ENCODE data around the gene SUOX.

SUOX gene

DNA sequence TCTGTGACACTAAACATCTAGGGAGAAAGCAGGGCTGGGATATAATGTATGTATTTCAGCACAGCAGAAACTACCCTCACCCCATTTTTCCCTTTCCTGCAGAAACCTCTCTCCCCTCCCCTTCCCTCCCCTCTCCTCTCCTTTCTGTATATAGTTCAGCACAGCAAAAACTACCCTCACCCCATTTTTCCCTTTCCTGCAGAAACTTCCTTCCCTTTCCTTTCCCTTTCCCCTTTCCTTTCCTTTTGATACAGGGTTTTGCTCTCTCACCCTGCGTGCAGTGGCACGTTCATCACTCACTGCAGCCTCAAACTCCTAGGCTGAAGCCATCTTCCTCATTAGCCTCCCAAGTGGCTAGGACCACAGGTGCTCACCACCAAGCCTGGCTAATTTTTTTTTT lies 33.3 kb upstream of the SUOX start:
- Histone ChIP-seq H3K27me3 (ENCODE audit: insufficient read depth, poor library complexity, severe bottlenecking) (no peaks in the 10 kb centered on the region), H3K4me1 (ENCODE audit: insufficient read depth, poor library complexity, severe bottlenecking) (peaks cover 9% of the 10 kb centered on the region), H3K9me3 (ENCODE audit: severe bottlenecking) (no peaks in the 10 kb centered on the region), H3K4me3 (ENCODE audit: severe bottlenecking) (no peak overlapping the region), H3K27ac (ENCODE audit: poor library complexity, severe bottlenecking) (no peak overlapping the region), H3K36me3 (ENCODE audit: low read depth) (peaks cover 12% of the 10 kb centered on the region)
- no peak for TF ChIP-seq CTCF (IDR thresholded peaks at IDR 0.05; ENCODE audit: poor library complexity, severe bottlenecking)
- DNase-seq (ENCODE audit: low spot score): no peak
- ATAC-seq (ENCODE audit: low read depth): no peak

DNA sequence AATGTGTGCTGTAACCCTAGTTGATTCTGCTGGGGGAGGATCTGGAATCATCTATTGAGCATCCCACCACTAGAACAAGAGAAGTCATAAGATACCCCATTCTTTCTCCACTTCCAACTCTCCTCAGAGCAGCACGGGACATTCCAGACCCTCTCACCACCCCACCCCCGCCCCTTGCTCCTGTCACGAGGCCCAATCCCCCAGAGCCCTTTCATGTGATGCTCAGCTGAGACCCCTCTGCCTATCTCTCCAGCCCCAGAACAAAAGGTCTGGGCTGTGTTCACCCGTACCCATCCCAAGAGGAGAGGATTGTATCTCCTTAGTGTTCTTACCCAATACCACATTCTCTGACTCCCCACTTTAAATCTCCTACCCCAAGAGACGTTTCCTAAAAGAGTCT lies 31.8 kb upstream of the SUOX start:
- no peaks in the 10 kb centered on the region for H3K9me3 ChIP-seq (ENCODE audit: severe bottlenecking)
- peaks cover 9% of the 10 kb centered on the region for H3K4me1 ChIP-seq (ENCODE audit: insufficient read depth, poor library complexity, severe bottlenecking)
- no peak overlapping the region for H3K27ac ChIP-seq (ENCODE audit: poor library complexity, severe bottlenecking)
- TF ChIP-seq CTCF (IDR thresholded peaks at IDR 0.05; ENCODE audit: poor library complexity, severe bottlenecking): no peak
- no peak for DNase-seq (ENCODE audit: low spot score)
- peaks cover 24% of the 10 kb centered on the region for H3K36me3 ChIP-seq (ENCODE audit: low read depth)
- H3K4me3 ChIP-seq (ENCODE audit: severe bottlenecking): no peak overlapping the region
- no peak for ATAC-seq (ENCODE audit: low read depth)
- no peaks in the 10 kb centered on the region for H3K27me3 ChIP-seq (ENCODE audit: insufficient read depth, poor library complexity, severe bottlenecking)

- no peak for DNase-seq (ENCODE audit: low spot score)
- ATAC-seq (ENCODE audit: low read depth): no peak
These were observed 31.1 kb upstream of the SUOX start, which contains the start of gene PMEL for GRCh38 chr12:55965941-55966407. TSS of gene PMEL (minus strand) at chr12:55966042. CDS start at chr12:55966011, 31 bp downstream.

GRCh38 chr12:55966408-55967281 lies 30.4 kb upstream of the SUOX start, which contains the start of gene CDK2:
TSS of gene CDK2 (plus strand) at chr12:55966830. CDS start at chr12:55967009, 179 bp downstream.
- peak; percentile 85 for ATAC-seq (ENCODE audit: low read depth)
- peaks cover 31% of the 10 kb centered on the region for H3K36me3 ChIP-seq (ENCODE audit: low read depth)
- H3K27me3 ChIP-seq (ENCODE audit: insufficient read depth, poor library complexity, severe bottlenecking): no peaks in the 10 kb centered on the region
- TF ChIP-seq CTCF (IDR thresholded peaks at IDR 0.05; ENCODE audit: poor library complexity, severe bottlenecking): no peak
- H3K4me3 ChIP-seq (ENCODE audit: severe bottlenecking): peak within 1 kb of the TSS; percentile 92
- DNase-seq (ENCODE audit: low spot score): peak; percentile 91
- H3K4me1 ChIP-seq (ENCODE audit: insufficient read depth, poor library complexity, severe bottlenecking): peaks cover 12% of the 10 kb centered on the region
- H3K27ac ChIP-seq (ENCODE audit: poor library complexity, severe bottlenecking): peak within 1 kb of the TSS; percentile 57
- no peaks in the 10 kb centered on the region for H3K9me3 ChIP-seq (ENCODE audit: severe bottlenecking)

More at GRCh38 chr12:55965941-55966407, 31.1 kb upstream of the SUOX start, which contains the start of gene PMEL:
- TF ChIP-seq CTCF (IDR thresholded peaks at IDR 0.05; ENCODE audit: poor library complexity, severe bottlenecking): no peak
- peak within 1 kb of the TSS; percentile 57 for H3K27ac ChIP-seq (ENCODE audit: poor library complexity, severe bottlenecking)
- no peaks in the 10 kb centered on the region for H3K9me3 ChIP-seq (ENCODE audit: severe bottlenecking)
- H3K4me1 ChIP-seq (ENCODE audit: insufficient read depth, poor library complexity, severe bottlenecking): peaks cover 9% of the 10 kb centered on the region
- peak within 1 kb of the TSS; percentile 92 for H3K4me3 ChIP-seq (ENCODE audit: severe bottlenecking)
- H3K27me3 ChIP-seq (ENCODE audit: insufficient read depth, poor library complexity, severe bottlenecking): no peaks in the 10 kb centered on the region
- peaks cover 24% of the 10 kb centered on the region for H3K36me3 ChIP-seq (ENCODE audit: low read depth)

Measured in RWPE2 (cell line).